GM13976 (cell line): Measurements from ENCODE around the gene C1orf105.

Experiments
- DNase-seq: peaks from one replicate; pipeline ENCODE4 v3.0.0; 2012; ENCODE audit warnings: low spot score
- in situ Hi-C: fragments of 300-500 bp; cut with MboI; formaldehyde crosslinking; loops from one replicate; pipeline ENCODE4 v1.12.0; 2022; ENCODE audit warnings: low sequenced_read_pairs, mixed read lengths, inconsistent platforms; ENCODE audit not compliant: unreplicated experiment
- TF ChIP-seq, protein P1 (sequence below): IDR thresholded peaks from 2 replicates; pipeline ENCODE4 v1.5.1; 2012; ENCODE audit warnings: borderline replicate concordance, mild to moderate bottlenecking; ENCODE audit not compliant: insufficient read depth; ENCODE audit errors: extremely low read depth, missing control alignments, control extremely low read depth

Gene C1orf105

DNA sequence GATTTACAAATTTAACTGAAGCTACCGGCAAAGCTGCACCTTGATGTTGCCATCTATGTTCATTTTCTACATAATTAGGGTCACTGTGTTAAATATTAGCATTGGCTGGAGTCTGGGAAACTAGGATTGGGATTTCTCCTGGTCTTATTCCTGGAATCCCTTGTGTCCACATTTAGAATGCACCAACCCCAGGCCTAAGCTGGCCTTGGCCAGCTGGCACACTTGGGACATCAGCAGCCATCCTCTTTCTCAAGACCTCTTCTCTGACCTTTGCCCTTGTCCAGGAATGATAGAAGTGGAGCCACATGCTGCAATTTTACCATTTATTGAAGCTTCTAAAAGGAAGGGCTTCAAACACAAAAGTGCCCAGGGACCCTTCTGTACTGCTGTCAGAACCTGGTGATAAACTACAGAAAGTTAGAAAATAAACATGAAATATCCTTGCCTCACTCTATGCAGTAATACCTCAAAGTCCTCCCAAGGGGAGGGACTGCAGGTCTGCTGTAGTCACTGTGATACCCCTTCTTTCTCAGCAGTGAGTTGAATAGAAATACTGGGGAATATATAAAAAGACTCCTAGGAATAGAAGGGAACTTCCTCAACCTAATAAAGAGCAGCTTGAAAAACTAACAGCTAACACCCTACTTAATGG, 37.1 kb downstream of the C1orf105 start:
- TF ChIP-seq, protein P1, sequence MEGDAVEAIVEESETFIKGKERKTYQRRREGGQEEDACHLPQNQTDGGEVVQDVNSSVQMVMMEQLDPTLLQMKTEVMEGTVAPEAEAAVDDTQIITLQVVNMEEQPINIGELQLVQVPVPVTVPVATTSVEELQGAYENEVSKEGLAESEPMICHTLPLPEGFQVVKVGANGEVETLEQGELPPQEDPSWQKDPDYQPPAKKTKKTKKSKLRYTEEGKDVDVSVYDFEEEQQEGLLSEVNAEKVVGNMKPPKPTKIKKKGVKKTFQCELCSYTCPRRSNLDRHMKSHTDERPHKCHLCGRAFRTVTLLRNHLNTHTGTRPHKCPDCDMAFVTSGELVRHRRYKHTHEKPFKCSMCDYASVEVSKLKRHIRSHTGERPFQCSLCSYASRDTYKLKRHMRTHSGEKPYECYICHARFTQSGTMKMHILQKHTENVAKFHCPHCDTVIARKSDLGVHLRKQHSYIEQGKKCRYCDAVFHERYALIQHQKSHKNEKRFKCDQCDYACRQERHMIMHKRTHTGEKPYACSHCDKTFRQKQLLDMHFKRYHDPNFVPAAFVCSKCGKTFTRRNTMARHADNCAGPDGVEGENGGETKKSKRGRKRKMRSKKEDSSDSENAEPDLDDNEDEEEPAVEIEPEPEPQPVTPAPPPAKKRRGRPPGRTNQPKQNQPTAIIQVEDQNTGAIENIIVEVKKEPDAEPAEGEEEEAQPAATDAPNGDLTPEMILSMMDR: no peak
- DNase-seq: no peak
- in situ Hi-C loops: loop anchor here (10.0 kb wide), 1 partner anchor 247 kb away; no protein-coding TSS in a partner anchor

DNA sequence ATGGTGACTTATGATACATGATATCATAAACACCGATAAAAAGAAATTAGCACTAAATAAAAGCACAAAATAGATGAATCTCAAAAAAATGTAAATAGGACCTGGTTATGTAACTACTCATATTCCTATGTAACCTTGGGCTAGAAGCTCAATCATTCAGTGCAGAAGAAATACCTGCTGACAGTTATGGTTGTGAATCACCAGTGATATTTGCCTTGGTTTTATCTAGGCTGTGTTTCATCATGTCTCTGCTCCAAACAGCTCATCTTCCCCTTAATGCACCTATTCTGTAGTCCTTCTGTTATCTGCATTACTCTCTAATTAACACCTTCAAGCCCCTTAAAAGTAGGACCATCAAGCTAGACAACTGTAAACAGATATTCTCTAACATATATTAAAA, 39.7 kb downstream of the C1orf105 start:
- TF ChIP-seq, protein P1: no peak
- in situ Hi-C loops: no loop called here
- no peak for DNase-seq

DNA sequence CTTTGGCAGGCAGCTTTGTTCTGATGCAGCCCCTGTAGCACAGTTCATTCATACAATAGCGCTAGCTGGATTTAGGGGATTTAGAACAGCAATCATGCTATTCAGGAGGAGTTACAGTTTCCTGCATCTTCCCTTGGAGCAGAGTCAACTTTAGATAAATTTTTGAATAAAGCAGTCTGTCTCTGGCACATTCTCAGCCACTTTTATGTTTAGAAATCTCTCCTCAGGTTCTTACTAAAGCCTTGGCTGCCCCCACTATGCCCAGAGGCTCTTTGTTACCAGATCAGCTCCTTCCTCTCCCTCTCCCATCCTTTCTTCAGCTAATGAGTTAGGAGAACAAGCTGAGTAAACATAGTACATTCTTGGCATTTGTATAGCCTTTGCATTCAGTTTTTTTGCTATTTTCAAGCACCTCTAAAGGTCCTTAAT, 40.4 kb downstream of the C1orf105 start:
- in situ Hi-C loops: no loop called here
- DNase-seq: no peak
- TF ChIP-seq, protein P1: no peak

DNA sequence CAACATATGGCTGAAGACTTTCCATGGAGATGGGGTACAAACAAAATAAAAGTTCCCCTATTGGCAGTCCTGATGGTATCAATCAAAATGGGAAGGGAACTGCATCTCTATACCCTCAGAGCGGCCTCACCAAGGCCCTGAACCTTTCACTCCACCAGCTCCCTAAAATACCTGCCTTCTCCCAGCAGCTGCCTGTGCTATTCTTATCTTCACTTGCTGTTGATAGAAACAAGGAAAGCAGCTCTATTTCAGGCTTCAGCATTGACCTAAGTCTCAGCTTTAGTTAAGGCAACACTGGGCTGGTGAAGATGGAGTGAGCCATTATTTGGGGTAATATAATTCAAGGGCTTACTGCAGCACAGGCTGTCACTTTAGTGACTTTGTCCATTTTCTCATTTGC, 45.1 kb downstream of the C1orf105 start:
- in situ Hi-C loops: no loop called here

DNA sequence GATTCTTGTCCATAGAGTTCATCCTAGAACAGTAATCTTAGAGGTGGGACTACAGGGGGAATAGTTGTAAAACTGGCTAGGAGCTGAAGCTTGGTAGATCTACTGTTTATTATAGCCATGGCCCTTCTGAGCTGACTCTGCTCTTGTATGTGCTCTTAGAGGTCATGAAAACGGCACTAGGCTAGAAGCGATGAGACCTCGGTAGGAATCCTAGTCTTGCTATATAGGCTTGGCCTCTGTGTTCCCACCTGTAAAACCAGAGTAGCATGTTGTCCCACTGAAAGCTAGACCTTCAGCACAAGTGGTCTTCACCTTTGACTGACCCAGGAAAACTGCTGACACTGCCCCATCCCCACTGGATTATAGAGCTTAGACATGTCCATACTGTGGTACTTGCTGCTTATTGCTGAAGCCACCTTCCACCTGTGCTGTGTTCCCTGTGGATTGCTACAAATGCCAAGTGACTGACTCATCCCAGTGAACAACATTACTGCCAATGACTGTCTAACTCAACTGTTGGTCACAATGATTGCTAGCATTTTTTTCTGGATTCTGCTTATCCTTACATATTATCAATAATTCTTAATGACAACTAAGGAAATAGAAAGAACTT, 46.4 kb downstream of the C1orf105 start:
- in situ Hi-C loops: no loop called here
- DNase-seq: no peak
- TF ChIP-seq, protein P1: no peak

More for the DNA sequence above, 45.1 kb downstream of the C1orf105 start:
- TF ChIP-seq, protein P1: no peak
- no peak for DNase-seq

DNA sequence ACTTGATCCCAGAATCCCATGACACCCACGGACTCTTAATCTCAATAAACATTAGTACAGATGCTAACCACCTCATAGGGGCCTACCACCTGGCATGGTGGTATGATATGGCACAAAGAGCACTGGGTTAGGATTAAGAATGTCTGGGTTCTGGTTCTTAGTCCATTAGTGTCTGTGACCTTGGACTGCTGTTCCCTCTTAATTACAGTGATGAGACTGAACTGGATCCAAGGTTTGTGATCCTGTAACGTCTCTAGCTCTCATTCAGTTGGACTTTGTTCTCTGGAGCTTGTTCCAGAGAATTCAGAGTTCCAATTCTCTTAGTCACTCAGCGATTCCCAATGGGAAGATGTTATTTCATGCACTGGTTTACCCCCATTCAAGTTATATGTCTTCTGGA, 47.0 kb downstream of the C1orf105 start:
- in situ Hi-C loops: no loop called here
- TF ChIP-seq, protein P1: no peak
- no peak for DNase-seq
